IMR-90 (cell line): ENCODE results near the gene ILDR2. TPM values are rescaled to one million over a fixed set of nuclear protein-coding genes. Genes with fewer than 3 reads are reported as not detected.

Experiments
- ATAC-seq: fragments of 200-7000 bp; cut with Tn5 transposase; 2 replicates; pipeline ENCODE4 v1.9.1; 2020; ENCODE audit warnings: low read depth, mild to moderate bottlenecking, moderate library complexity
- BruUV-seq: library from RNA; stranded (reverse); fragments of 400-500 nt; replicated peaks from 2 replicates; lab custom pipeline; 2021; lab: Mats Ljungman, UMichigan
- CTCF ChIA-PET: fragments of 300-600 bp; formaldehyde crosslinking; extraction: SDS; loops from one replicate; lab custom pipeline; 2021; ENCODE audit warnings: antibody characterized with exemption; lab: Yijun Ruan, JAX
- POLR2A ChIA-PET: fragments of 300-600 bp; sonication (Branson Sonifier 250); formaldehyde crosslinking; loops from one replicate; lab custom pipeline; 2022; ENCODE audit warnings: antibody characterized with exemption; ENCODE audit not compliant: unreplicated experiment; lab: Charles Lee
- DNase-seq: peaks from one replicate; pipeline ENCODE4 v3.0.0; 2013
- H2AFZ ChIP-seq: replicated peaks from 2 replicates; pipeline ENCODE3; 2013; ENCODE audit warnings: low read length, mild to moderate bottlenecking; ENCODE audit not compliant: poor library complexity
- H2AK5ac ChIP-seq: 2 replicates; pipeline ENCODE4 v1.6.1; 2013; ENCODE audit warnings: low read depth, low read length, inconsistent platforms
- H2AK9ac ChIP-seq: replicated peaks from 2 replicates; pipeline ENCODE3; 2013; ENCODE audit warnings: mild to moderate bottlenecking, low read depth, low read length, moderate library complexity; ENCODE audit not compliant: poor library complexity
- H2BK120ac ChIP-seq: 2 replicates; pipeline ENCODE4 v1.6.1; 2013; ENCODE audit warnings: low read depth, low read length, inconsistent platforms
- H2BK15ac ChIP-seq: 3 replicates; pipeline ENCODE4 v1.6.1; 2013; ENCODE audit warnings: low read depth, low read length, inconsistent platforms
- H2BK20ac ChIP-seq: 2 replicates; pipeline ENCODE4 v1.6.1; 2013; ENCODE audit warnings: low read depth, mild to moderate bottlenecking, inconsistent platforms, low read length, moderate library complexity
- H2BK5ac ChIP-seq: 2 replicates; pipeline ENCODE4 v1.6.1; 2013; ENCODE audit warnings: mild to moderate bottlenecking, low read depth, low read length, inconsistent platforms; ENCODE audit not compliant: poor library complexity, severe bottlenecking
- H3K14ac ChIP-seq: replicated peaks from 2 replicates; pipeline ENCODE4 v1.6.1; 2013; ENCODE audit warnings: low read depth, low read length, inconsistent platforms
- H3K18ac ChIP-seq: 2 replicates; pipeline ENCODE4 v1.6.1; 2013; ENCODE audit warnings: low read depth, low read length, control low read depth
- H3K23ac ChIP-seq: 2 replicates; pipeline ENCODE4 v1.6.1; 2013; ENCODE audit warnings: low read depth, low read length, inconsistent platforms
- H3K27ac ChIP-seq: 2 replicates; pipeline ENCODE4 v1.5.1; 2013; ENCODE audit warnings: mild to moderate bottlenecking, control low read depth, low read length; ENCODE audit not compliant: insufficient read depth
- H3K27me3 ChIP-seq: 2 replicates; pipeline ENCODE4 v1.6.1; 2013; ENCODE audit warnings: low read length; ENCODE audit not compliant: control insufficient read depth, insufficient read depth
- H3K36me3 ChIP-seq: 2 replicates; pipeline ENCODE4 v1.6.1; 2013; ENCODE audit warnings: low read length, mixed read lengths; ENCODE audit not compliant: control insufficient read depth, insufficient read depth
- H3K4ac ChIP-seq: 2 replicates; pipeline ENCODE4 v1.6.1; 2013; ENCODE audit warnings: low read depth, low read length, inconsistent platforms
- H3K4me1 ChIP-seq: 2 replicates; pipeline ENCODE4 v1.6.1; 2013; ENCODE audit warnings: low read length, mixed read lengths; ENCODE audit not compliant: control insufficient read depth, insufficient read depth
- H3K4me2 ChIP-seq: 2 replicates; pipeline ENCODE4 v1.6.1; 2013; ENCODE audit warnings: low read depth, mild to moderate bottlenecking, control low read depth, low read length, moderate library complexity
- H3K4me3 ChIP-seq: 2 replicates; pipeline ENCODE4 v1.5.1; 2013; ENCODE audit warnings: low read depth, mild to moderate bottlenecking, control low read depth, low read length, moderate library complexity; ENCODE audit not compliant: insufficient read depth
- H3K56ac ChIP-seq: 2 replicates; pipeline ENCODE4 v1.6.1; 2013; ENCODE audit warnings: low read length, inconsistent platforms; ENCODE audit not compliant: insufficient read depth; ENCODE audit errors: extremely low read depth
- H3K79me1 ChIP-seq, 2 experiments: 2 replicates each; pipeline ENCODE4 v1.6.1; 2013; ENCODE audit warnings: low read length in 2 of 2, inconsistent platforms in 1 of 2, low read depth in 1 of 2
- H3K9ac ChIP-seq: 2 replicates; pipeline ENCODE4 v1.6.1; 2013; ENCODE audit warnings: low read depth, low read length, control low read depth
- H3K9me1 ChIP-seq: 2 replicates; pipeline ENCODE4 v1.6.1; 2013; ENCODE audit warnings: low read length, inconsistent platforms; ENCODE audit not compliant: insufficient read depth
- H3K9me3 ChIP-seq: 2 replicates; pipeline ENCODE4 v1.6.1; 2013; ENCODE audit warnings: low read length; ENCODE audit not compliant: control insufficient read depth, insufficient read depth
- H4K20me1 ChIP-seq: 2 replicates; pipeline ENCODE4 v1.6.1; 2013; ENCODE audit warnings: low read length, inconsistent platforms; ENCODE audit not compliant: insufficient read depth
- H4K5ac ChIP-seq: 2 replicates; pipeline ENCODE4 v1.6.1; 2013; ENCODE audit warnings: mild to moderate bottlenecking, low read depth, low read length, control low read depth
- H4K8ac ChIP-seq, 2 experiments: 2 replicates each; pipeline ENCODE4 v1.6.1; 2013; ENCODE audit warnings: low read depth in 2 of 2, low read length in 2 of 2, control low read depth in 1 of 2, inconsistent platforms in 1 of 2
- H4K91ac ChIP-seq: 2 replicates; pipeline ENCODE4 v1.6.1; 2013; ENCODE audit warnings: low read depth, low read length, inconsistent platforms; ENCODE audit not compliant: insufficient read depth
- BHLHE40 ChIP-seq: fragments of 150-350 bp; IDR thresholded peaks from 2 replicates; pipeline ENCODE4 v1.6.1; 2016; ENCODE audit warnings: mild to moderate bottlenecking, low read depth, low read length
- CEBPB ChIP-seq: IDR thresholded peaks from 2 replicates; pipeline ENCODE4 v1.6.1; 2012; ENCODE audit warnings: low read depth, low read length, improper control_type of control experiment
- MXI1 ChIP-seq: IDR thresholded peaks from 2 replicates; pipeline ENCODE4 v1.6.1; 2012; ENCODE audit warnings: low read depth, mild to moderate bottlenecking, low read length, moderate library complexity, borderline replicate concordance
- RFX5 ChIP-seq: IDR thresholded peaks from 2 replicates; pipeline ENCODE4 v1.8.0; 2012; ENCODE audit warnings: low read depth, mild to moderate bottlenecking, low read length, moderate library complexity
- WGBS, 2 experiments: methylation state at CpG; one replicate each; pipeline versions ENCODE4 v1.1.5 to v1.1.7; 2013; ENCODE audit warnings: missing lambda C conversion rate in 2 of 2; ENCODE audit not compliant: insufficient read length in 1 of 2; ENCODE audit errors: extremely low coverage in 2 of 2; 5-methylcytosine and 5-hydroxymethylcytosine counted together
- dilution Hi-C: fragments of 300-500 bp; cut with HindIII; formaldehyde crosslinking; loops from one replicate; pipeline ENCODE4 v1.14.3; 2018; ENCODE audit warnings: low sequenced_read_pairs; ENCODE audit not compliant: unreplicated experiment
- in situ Hi-C: fragments of 300-500 bp; cut with MboI; formaldehyde crosslinking; loops from 3 replicates; pipeline ENCODE4 v1.14.3; 2019; ENCODE audit warnings: low sequenced_read_pairs, inconsistent platforms, mixed read lengths
- intact Hi-C: fragments of 100-400 bp; cut with micrococcal nuclease; formaldehyde crosslinking; loops from 2 replicates; pipeline ENCODE4 v1.10.0; 2022
- polyA plus RNA-seq, 3 experiments: library from polyadenylated mRNA; depleted of rRNA; stranded (reverse); fragments of >200 nt; gene quantifications; 2 replicates each; pipeline ENCODE4 v1.2.3, GENCODE V29; 2012; ENCODE audit warnings: low replicate concordance in 1 of 3
- total RNA-seq: library from RNA; depleted of rRNA; stranded (reverse); fragments of >200 nt; gene quantifications from 2 replicates; pipeline ENCODE4 v1.2.3, GENCODE V29; 2012
- TF ChIP-seq, protein P1 (sequence below): fragments of 150-350 bp; IDR thresholded peaks from 2 replicates; pipeline ENCODE4 v1.6.1; 2016; ENCODE audit warnings: low read depth, mild to moderate bottlenecking, low read length, moderate library complexity, borderline replicate concordance

Gene ILDR2
- total and polyA plus RNA-seq, 2 of the 4 experiments (the other 2 are of a cell fraction): under 0.01 TPM; not detected in 1

DNA sequence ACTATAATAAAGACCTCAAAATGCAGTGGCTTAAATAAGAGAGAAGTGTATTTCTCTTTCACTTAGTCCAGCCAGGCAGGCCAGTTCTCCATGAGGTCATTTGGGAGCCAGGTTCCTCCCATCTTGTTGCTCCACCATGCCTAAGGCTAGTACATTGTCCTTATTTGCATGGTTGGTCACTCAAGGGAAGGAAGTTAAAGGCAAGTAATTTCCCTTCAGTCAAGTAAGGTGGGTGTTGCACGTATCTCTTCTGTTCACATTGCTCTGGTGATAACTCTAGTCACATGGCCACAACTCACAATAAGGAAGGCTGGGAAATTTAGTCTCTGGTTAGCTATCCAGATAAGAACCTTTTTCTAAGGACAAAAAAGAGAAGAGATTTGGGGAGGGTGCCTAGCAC is 72.1 kb downstream of the ILDR2 start:
- Histone ChIP-seq H2BK5ac (no peak overlapping the region), H3K23ac (no peak overlapping the region), H2BK15ac (no peak overlapping the region), H4K8ac (no peak overlapping the region), H3K79me1 (no peaks in the 10 kb centered on the region), H3K4me1 (peaks cover 3% of the 10 kb centered on the region; the same call in 1 of the 2 replicates), H3K4me2 (no peak overlapping the region), H3K9ac (no peak overlapping the region), H4K5ac (no peak overlapping the region), H2AK5ac (no peak overlapping the region), H3K4ac (no peak overlapping the region), H3K18ac (no peak overlapping the region), H4K91ac (no peak overlapping the region), H3K36me3 (no peaks in the 10 kb centered on the region), H3K56ac (no peak overlapping the region), H2AFZ (no peak overlapping the region), H3K27me3 (no peaks in the 10 kb centered on the region; the same call in 1 of the 2 replicates), H3K27ac (no peak overlapping the region), H2BK20ac (no peak overlapping the region), H3K9me3 (no peaks in the 10 kb centered on the region), H3K14ac (no peak overlapping the region), H2AK9ac (no peak overlapping the region), H4K20me1 (no peaks in the 10 kb centered on the region), H3K4me3 (no peak overlapping the region), H3K9me1 (no peaks in the 10 kb centered on the region), H2BK120ac (no peak overlapping the region)
- WGBS, 2 experiments: no CpG with 5 or more reads among the region's 1 CpG
- no TSS peak for BruUV-seq
- POLR2A ChIA-PET: no interaction called here
- ATAC-seq (no peak), DNase-seq (no peak)
- dilution Hi-C loops: no loop called here
- TF ChIP-seq, protein P1, sequence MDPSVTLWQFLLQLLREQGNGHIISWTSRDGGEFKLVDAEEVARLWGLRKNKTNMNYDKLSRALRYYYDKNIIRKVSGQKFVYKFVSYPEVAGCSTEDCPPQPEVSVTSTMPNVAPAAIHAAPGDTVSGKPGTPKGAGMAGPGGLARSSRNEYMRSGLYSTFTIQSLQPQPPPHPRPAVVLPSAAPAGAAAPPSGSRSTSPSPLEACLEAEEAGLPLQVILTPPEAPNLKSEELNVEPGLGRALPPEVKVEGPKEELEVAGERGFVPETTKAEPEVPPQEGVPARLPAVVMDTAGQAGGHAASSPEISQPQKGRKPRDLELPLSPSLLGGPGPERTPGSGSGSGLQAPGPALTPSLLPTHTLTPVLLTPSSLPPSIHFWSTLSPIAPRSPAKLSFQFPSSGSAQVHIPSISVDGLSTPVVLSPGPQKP: no peak
- TF ChIP-seq MXI1 (no peak), CEBPB (no peak), RFX5 (no peak), BHLHE40 (no peak)
- in situ Hi-C loops: no loop called here
- intact Hi-C loops: loop anchor here (10.0 kb wide), 1 partner anchor 632 kb away; no protein-coding TSS in a partner anchor
- CTCF ChIA-PET: interaction anchor here (0.5 kb wide), 1 partner anchor 9 kb away, joined by 3 read pairs; no protein-coding TSS in a partner anchor
